Astrocyte of the spinal cord (primary cell): Measurements from ENCODE around the gene CMPK1.
A peak's percentile ranks its signal among the peaks of the same experiment; 100 is the strongest.

Experiments
- DNase-seq: peaks from one replicate; pipeline ENCODE4 v3.0.0; 2011; ENCODE audit warnings: low read depth, low spot score
- H3K4me3 ChIP-seq: 2 replicates; pipeline ENCODE4 v1.5.1; 2011; ENCODE audit warnings: low read depth, mild to moderate bottlenecking, low read length, moderate library complexity
- in situ Hi-C: cut with HindIII; loops from 2 replicates; pipeline ENCODE4 v1.10.0; 2017; ENCODE audit warnings: low sequenced_read_pairs
- TF ChIP-seq, protein P1 (sequence below): IDR thresholded peaks from 2 replicates; pipeline ENCODE4 v1.5.1; 2012; ENCODE audit warnings: low read depth, mild to moderate bottlenecking, low read length, inconsistent platforms

Gene CMPK1

DNA sequence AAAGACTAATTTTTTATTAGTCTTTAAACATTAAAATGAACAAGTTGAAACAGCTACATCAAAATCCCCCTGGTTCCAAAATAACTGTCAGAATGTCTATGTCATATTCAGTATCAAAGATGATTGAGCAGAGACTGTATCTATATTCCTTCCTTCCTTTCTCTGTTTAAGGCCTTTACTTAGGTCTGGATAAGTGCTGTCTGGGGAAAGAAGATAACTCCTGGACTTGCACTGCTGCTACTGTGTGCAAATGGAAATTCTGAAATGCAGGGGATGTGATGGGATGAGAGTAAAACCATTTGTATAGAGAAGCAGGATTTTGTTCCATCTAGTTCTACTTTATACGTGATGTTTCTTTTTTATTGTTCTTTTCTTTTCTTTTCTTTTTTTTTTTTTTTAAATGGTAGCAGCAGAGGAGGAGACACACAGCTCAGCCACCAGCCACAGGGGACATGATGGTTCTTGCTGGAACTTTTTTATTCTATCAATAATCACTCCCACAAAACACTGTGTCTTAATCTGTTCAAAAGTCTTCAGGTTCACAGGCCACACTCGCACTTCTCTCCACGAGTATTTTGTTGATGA, 48.9 kb downstream of the CMPK1 start:
- TF ChIP-seq, protein P1, sequence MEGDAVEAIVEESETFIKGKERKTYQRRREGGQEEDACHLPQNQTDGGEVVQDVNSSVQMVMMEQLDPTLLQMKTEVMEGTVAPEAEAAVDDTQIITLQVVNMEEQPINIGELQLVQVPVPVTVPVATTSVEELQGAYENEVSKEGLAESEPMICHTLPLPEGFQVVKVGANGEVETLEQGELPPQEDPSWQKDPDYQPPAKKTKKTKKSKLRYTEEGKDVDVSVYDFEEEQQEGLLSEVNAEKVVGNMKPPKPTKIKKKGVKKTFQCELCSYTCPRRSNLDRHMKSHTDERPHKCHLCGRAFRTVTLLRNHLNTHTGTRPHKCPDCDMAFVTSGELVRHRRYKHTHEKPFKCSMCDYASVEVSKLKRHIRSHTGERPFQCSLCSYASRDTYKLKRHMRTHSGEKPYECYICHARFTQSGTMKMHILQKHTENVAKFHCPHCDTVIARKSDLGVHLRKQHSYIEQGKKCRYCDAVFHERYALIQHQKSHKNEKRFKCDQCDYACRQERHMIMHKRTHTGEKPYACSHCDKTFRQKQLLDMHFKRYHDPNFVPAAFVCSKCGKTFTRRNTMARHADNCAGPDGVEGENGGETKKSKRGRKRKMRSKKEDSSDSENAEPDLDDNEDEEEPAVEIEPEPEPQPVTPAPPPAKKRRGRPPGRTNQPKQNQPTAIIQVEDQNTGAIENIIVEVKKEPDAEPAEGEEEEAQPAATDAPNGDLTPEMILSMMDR, result no peak
- in situ Hi-C loops, result no loop called here
- DNase-seq, result no peak
- H3K4me3 ChIP-seq, result no peak overlapping the region

DNA sequence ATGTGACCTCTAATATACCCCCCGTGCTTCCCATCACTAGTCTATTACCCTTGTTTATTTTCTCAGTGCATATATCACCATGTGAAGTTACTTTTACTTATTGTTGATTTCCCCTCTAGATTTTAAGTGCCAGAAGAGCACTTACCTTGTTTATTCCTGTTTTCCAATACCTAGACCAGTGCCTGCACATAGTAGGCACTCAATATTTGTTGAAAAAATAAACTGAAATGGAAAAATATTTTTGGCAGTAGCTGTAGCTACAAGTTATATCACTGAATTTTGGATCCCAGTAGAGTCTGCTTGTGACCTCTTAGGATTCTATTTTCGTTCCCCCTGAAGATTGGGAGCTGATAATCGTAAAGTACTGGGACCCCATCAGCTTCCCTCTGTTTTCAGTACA, 50.5 kb downstream of the CMPK1 start:
- in situ Hi-C loops, result no loop called here
- TF ChIP-seq, protein P1, result no peak
- no peak for DNase-seq
- H3K4me3 ChIP-seq, result no peak overlapping the region

DNA sequence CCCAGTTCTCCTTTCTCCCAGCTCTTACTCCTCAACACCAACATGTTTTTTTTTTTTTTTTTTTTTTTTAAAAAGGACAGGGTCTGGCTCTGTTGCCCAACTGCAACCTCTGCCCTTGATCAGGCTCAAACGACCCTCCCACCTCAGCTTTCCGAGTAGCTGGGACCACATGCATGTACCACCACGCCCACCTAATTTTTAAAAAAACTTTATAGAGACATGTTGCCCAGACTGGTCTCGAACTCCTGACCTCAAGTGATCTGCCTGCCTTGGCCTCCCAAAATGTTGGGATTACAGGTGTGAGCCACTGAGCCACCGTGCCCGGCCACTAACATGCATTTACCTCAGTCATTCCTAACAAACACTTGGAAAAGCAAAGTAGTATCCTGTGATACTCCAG, 51.4 kb downstream of the CMPK1 start:
- TF ChIP-seq, protein P1, result no peak

DNA sequence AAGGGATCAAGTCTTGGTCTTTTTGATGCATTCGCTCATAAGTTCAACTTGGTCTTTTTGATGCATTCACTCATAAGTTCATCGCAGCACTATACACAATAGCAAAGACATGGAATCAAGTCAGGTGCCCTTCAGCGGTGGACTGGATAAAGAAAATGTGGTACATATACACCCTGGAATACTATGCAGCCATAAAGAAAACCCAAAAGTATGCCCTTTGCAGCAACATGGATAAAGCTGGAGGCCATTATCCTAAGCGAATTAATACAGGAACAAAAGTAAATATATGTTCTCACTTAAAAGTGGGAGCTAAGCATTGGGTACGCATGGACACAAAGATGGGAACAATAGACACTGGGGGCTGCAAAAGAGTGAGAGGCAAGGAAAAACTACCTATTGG, 52.7 kb downstream of the CMPK1 start:
- in situ Hi-C loops, result no loop called here
- H3K4me3 ChIP-seq, result no peak overlapping the region
- no peak for DNase-seq
- TF ChIP-seq, protein P1, result no peak

More for the DNA sequence above, 51.4 kb downstream of the CMPK1 start:
- DNase-seq, result no peak
- no peak overlapping the region for H3K4me3 ChIP-seq
- in situ Hi-C loops, result no loop called here

DNA sequence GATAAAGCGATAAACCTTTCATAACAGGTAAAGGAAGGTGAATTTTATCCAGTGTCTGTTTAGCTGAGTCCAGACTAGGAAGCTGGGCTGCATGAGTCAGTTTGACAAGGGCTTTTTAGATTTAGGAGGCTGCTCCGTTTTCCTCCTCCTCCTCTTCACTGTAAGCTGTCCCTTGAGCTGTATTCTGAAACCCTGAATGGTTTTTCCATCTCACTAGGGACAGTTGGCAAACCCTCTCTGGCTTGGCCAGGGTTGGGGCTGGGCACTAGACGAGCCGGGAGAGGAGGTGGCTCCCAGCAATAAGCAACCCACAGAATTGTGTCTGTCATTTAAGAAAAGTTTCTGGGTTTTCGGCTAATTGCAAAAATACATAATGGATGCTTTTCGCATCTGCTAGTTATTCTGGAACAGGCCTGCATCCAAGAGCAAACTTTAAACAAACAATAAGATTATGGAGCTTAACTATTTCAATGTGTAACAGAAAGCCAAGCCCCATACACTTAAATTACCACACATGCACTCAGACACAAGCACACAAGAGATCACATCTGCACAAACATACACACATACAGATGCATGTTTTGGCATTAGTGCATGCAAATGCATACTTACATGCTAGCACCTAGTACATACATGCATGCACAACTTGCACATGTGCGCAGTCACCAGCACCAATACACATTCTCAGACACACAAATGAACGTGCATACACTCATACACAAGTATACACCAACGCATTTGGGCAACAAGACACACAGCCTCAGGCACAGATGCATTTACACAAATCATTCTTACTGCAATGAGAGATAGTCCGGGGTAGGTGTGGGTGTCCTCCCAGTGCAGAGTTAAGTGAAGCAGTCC, 54.7 kb downstream of the CMPK1 start:
- H3K4me3 ChIP-seq, result no peak overlapping the region
- in situ Hi-C loops, result no loop called here
- DNase-seq, result no peak

DNA sequence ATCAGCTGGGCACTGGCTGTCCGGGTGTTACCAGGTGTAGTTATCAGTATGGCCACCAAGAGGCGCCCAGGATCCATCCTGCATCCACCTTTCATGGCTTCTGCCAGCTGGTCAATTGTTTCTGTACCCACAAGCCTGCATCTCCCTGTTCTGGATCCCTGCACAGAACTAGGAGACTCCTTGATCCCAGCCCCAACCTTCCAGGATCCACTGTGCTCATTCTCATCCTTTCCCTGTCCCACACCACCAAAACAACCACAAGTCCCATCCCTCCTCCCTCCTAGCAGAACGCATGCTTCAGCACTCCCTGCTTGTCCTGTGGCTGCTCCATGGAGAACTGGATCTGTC, 55.3 kb downstream of the CMPK1 start:
- no peak overlapping the region for H3K4me3 ChIP-seq
- TF ChIP-seq, protein P1, result peak; percentile 83
- peak; percentile 50 for DNase-seq
- in situ Hi-C loops, result no loop called here

More for the DNA sequence above, 54.7 kb downstream of the CMPK1 start:
- TF ChIP-seq, protein P1, result no peak
